Lower leg skin (tissue), 3 donors: ENCODE results near the gene EHMT1.

Experiments used
- POLR2A ChIP-seq, 2 donors: fragments of 450-650 bp; IDR thresholded peaks; one replicate each; pipeline ENCODE4 v1.6.1; 2016 to 2017; ENCODE audit warnings: antibody characterized with exemption in 2 of 2, mild to moderate bottlenecking in 1 of 2, moderate library complexity in 1 of 2
- TF ChIP-seq, protein P1 (sequence below), 3 donors: fragments of 450-650 bp; IDR thresholded peaks; one replicate each; pipeline ENCODE4 v1.5.1; 2016; ENCODE audit warnings: antibody characterized with exemption in 3 of 3, mild to moderate bottlenecking in 3 of 3, moderate library complexity in 2 of 3

- TF ChIP-seq, protein P1, sequence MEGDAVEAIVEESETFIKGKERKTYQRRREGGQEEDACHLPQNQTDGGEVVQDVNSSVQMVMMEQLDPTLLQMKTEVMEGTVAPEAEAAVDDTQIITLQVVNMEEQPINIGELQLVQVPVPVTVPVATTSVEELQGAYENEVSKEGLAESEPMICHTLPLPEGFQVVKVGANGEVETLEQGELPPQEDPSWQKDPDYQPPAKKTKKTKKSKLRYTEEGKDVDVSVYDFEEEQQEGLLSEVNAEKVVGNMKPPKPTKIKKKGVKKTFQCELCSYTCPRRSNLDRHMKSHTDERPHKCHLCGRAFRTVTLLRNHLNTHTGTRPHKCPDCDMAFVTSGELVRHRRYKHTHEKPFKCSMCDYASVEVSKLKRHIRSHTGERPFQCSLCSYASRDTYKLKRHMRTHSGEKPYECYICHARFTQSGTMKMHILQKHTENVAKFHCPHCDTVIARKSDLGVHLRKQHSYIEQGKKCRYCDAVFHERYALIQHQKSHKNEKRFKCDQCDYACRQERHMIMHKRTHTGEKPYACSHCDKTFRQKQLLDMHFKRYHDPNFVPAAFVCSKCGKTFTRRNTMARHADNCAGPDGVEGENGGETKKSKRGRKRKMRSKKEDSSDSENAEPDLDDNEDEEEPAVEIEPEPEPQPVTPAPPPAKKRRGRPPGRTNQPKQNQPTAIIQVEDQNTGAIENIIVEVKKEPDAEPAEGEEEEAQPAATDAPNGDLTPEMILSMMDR (IDR thresholded peaks at IDR 0.05) = no peak
- TF ChIP-seq POLR2A (IDR thresholded peaks at IDR 0.05) = no peak
These were observed 199.5 kb downstream of the EHMT1 start for GRCh38 chr9:137818286-137818685.
